HUES6 (cell line): ENCODE data around the gene CLDN20.
"Not testable (repeated sequence)": the region's sequence is repeated elsewhere in the genome, so short reads cannot be mapped to it uniquely, and the experiment has no call there.

ENCODE experiments used
- H3K27ac ChIP-seq: 2 replicates; pipeline ENCODE4 v1.7.0; 2013; ENCODE audit warnings: low read depth, mild to moderate bottlenecking, low read length, inconsistent platforms
- H3K27me3 ChIP-seq: 2 replicates; pipeline ENCODE4 v1.6.1; 2013; ENCODE audit warnings: low read length; ENCODE audit not compliant: control insufficient read depth, insufficient read depth
- H3K36me3 ChIP-seq: 2 replicates; pipeline ENCODE4 v1.6.1; 2013; ENCODE audit warnings: low read length; ENCODE audit not compliant: control insufficient read depth, insufficient read depth
- H3K4me1 ChIP-seq: 2 replicates; pipeline ENCODE4 v1.6.1; 2013; ENCODE audit warnings: low read length; ENCODE audit not compliant: control insufficient read depth, insufficient read depth
- H3K4me3 ChIP-seq: 2 replicates; pipeline ENCODE4 v1.5.1; 2013; ENCODE audit warnings: low read depth, low read length
- H3K9ac ChIP-seq: one replicate; pipeline ENCODE4 v1.6.1; 2013; ENCODE audit warnings: mild to moderate bottlenecking, low read length
- H3K9me3 ChIP-seq: 2 replicates; pipeline ENCODE4 v1.6.1; 2013; ENCODE audit warnings: low read depth, low read length; ENCODE audit not compliant: control insufficient read depth, insufficient read depth

CLDN20 gene

GRCh38 chr6:155227046-155227445 lies 36.8 kb upstream of the CLDN20 start:
- no peak overlapping the region for H3K27ac ChIP-seq
- peaks cover 12% of the 10 kb centered on the region for H3K4me1 ChIP-seq
- H3K4me3 ChIP-seq, result no peak overlapping the region
- no peaks in the 10 kb centered on the region for H3K36me3 ChIP-seq
- no peak overlapping the region for H3K9ac ChIP-seq
- no peaks in the 10 kb centered on the region for H3K27me3 ChIP-seq
- peaks cover 14% of the 10 kb centered on the region for H3K9me3 ChIP-seq

- Histone ChIP-seq H3K4me1 (peaks cover 12% of the 10 kb centered on the region), H3K4me3 (no peak overlapping the region), H3K27ac (no peak overlapping the region), H3K9ac (no peak overlapping the region), H3K9me3 (peaks cover 14% of the 10 kb centered on the region), H3K27me3 (no peaks in the 10 kb centered on the region), H3K36me3 (no peaks in the 10 kb centered on the region)
Observed at GRCh38 chr6:155228546-155229166, 35.2 kb upstream of the CLDN20 start.

- not testable (repeated sequence) for H3K27ac ChIP-seq, H3K4me1 ChIP-seq, H3K9ac ChIP-seq, H3K4me3 ChIP-seq, H3K36me3 ChIP-seq, H3K27me3 ChIP-seq
- peaks cover 14% of the 10 kb centered on the region for H3K9me3 ChIP-seq
Observed at GRCh38 chr6:155230975-155231374, 32.8 kb upstream of the CLDN20 start.

GRCh38 chr6:155232848-155233247 lies 31.0 kb upstream of the CLDN20 start:
- H3K4me3 ChIP-seq, result no peak overlapping the region
- no peaks in the 10 kb centered on the region for H3K36me3 ChIP-seq
- no peak overlapping the region for H3K27ac ChIP-seq
- no peaks in the 10 kb centered on the region for H3K27me3 ChIP-seq
- H3K4me1 ChIP-seq, result no peaks in the 10 kb centered on the region
- peaks cover 24% of the 10 kb centered on the region for H3K9me3 ChIP-seq
- no peak overlapping the region for H3K9ac ChIP-seq

- Histone ChIP-seq H3K36me3 (peaks cover 2% of the 10 kb centered on the region; the same call in 1 of the 2 replicates), H3K27me3 (no peaks in the 10 kb centered on the region), H3K27ac (no peak overlapping the region), H3K4me3 (no peak overlapping the region), H3K4me1 (no peaks in the 10 kb centered on the region), H3K9me3 (peaks cover 33% of the 10 kb centered on the region), H3K9ac (no peak overlapping the region)
Observed at GRCh38 chr6:155234167-155234566, 29.6 kb upstream of the CLDN20 start.

- Histone ChIP-seq H3K9me3 (peaks cover 36% of the 10 kb centered on the region), H3K4me1 (no peaks in the 10 kb centered on the region), H3K36me3 (peaks cover 3% of the 10 kb centered on the region), H3K27ac (no peak overlapping the region), H3K4me3 (no peak overlapping the region), H3K27me3 (no peaks in the 10 kb centered on the region), H3K9ac (no peak overlapping the region)
Observed at GRCh38 chr6:155234687-155235086, 29.1 kb upstream of the CLDN20 start.

- Histone ChIP-seq H3K27me3 (no peaks in the 10 kb centered on the region), H3K36me3 (peaks cover 7% of the 10 kb centered on the region), H3K4me1 (no peaks in the 10 kb centered on the region), H3K4me3 (no peak overlapping the region), H3K9ac (no peak overlapping the region), H3K9me3 (peaks cover 37% of the 10 kb centered on the region), H3K27ac (no peak overlapping the region)
Observed at GRCh38 chr6:155235087-155235486, 28.7 kb upstream of the CLDN20 start.

- Histone ChIP-seq H3K27me3 (no peaks in the 10 kb centered on the region), H3K9me3 (peaks cover 37% of the 10 kb centered on the region), H3K27ac (no peak overlapping the region), H3K4me1 (no peaks in the 10 kb centered on the region), H3K9ac (no peak overlapping the region), H3K36me3 (peaks cover 13% of the 10 kb centered on the region), H3K4me3 (no peak overlapping the region)
Observed at GRCh38 chr6:155237613-155238012, 26.2 kb upstream of the CLDN20 start.

- peaks cover 24% of the 10 kb centered on the region for H3K36me3 ChIP-seq
- no peak overlapping the region for H3K9ac ChIP-seq
- H3K27ac ChIP-seq, result no peak overlapping the region
- no peak overlapping the region for H3K4me3 ChIP-seq
- H3K4me1 ChIP-seq, result no peaks in the 10 kb centered on the region
- H3K9me3 ChIP-seq, result peaks cover 37% of the 10 kb centered on the region
- no peaks in the 10 kb centered on the region for H3K27me3 ChIP-seq
Observed at GRCh38 chr6:155240905-155241600, 22.8 kb upstream of the CLDN20 start.

- peaks cover 30% of the 10 kb centered on the region for H3K36me3 ChIP-seq
- H3K27ac ChIP-seq, result no peak overlapping the region
- H3K4me1 ChIP-seq, result no peaks in the 10 kb centered on the region
- peaks cover 33% of the 10 kb centered on the region for H3K9me3 ChIP-seq
- no peak overlapping the region for H3K4me3 ChIP-seq
- H3K9ac ChIP-seq, result no peak overlapping the region
- no peaks in the 10 kb centered on the region for H3K27me3 ChIP-seq
Observed at GRCh38 chr6:155241966-155242365, 21.8 kb upstream of the CLDN20 start.

GRCh38 chr6:155244434-155244833 lies 19.4 kb upstream of the CLDN20 start:
- Histone ChIP-seq H3K9me3 (peaks cover 8% of the 10 kb centered on the region), H3K27me3 (no peaks in the 10 kb centered on the region), H3K4me3 (no peak overlapping the region), H3K27ac (no peak overlapping the region), H3K9ac (no peak overlapping the region), H3K36me3 (peaks cover 33% of the 10 kb centered on the region), H3K4me1 (peaks cover 4% of the 10 kb centered on the region; the same call in 1 of the 2 replicates)
